Liver (tissue), 9 donors: Measurements from ENCODE around the gene NPEPL1. TPM values are rescaled to one million over a fixed set of nuclear protein-coding genes. Genes with fewer than 3 reads are reported as not detected.
A peak's percentile ranks its signal among the peaks of the same experiment; 100 is the strongest.

Experiments used
- DNase-seq: peaks from one replicate; pipeline ENCODE4 v3.0.0-alpha.2; 2017; ENCODE audit warnings: low spot score
- H3K27ac ChIP-seq, 2 donors: one replicate each; pipeline ENCODE4 v1.7.0; 2013; ENCODE audit warnings: inconsistent platforms in 2 of 2, low read length in 2 of 2, control low read depth in 1 of 2, low read depth in 1 of 2, mild to moderate bottlenecking in 1 of 2
- H3K27me3 ChIP-seq, 4 donors: one replicate each; pipeline versions ENCODE4 v1.6.1 to v1.7.0; 2013; ENCODE audit warnings: low read length in 3 of 4, inconsistent platforms in 1 of 4, mild to moderate bottlenecking in 1 of 4, moderate library complexity in 1 of 4; ENCODE audit not compliant: control insufficient read depth in 4 of 4, insufficient read depth in 4 of 4
- H3K36me3 ChIP-seq, 4 donors: one replicate each; pipeline versions ENCODE4 v1.6.1 to v1.7.0; 2013; ENCODE audit warnings: low read length in 3 of 4, mild to moderate bottlenecking in 3 of 4, low read depth in 1 of 4, moderate library complexity in 1 of 4; ENCODE audit not compliant: control insufficient read depth in 4 of 4, insufficient read depth in 3 of 4
- H3K4me1 ChIP-seq, 4 donors: one replicate each; pipeline versions ENCODE4 v1.6.1 to v1.7.0; 2013; ENCODE audit warnings: low read length in 3 of 4, mild to moderate bottlenecking in 3 of 4, moderate library complexity in 1 of 4; ENCODE audit not compliant: control insufficient read depth in 4 of 4, insufficient read depth in 4 of 4
- H3K4me3 ChIP-seq, 3 donors: one replicate each; pipeline versions ENCODE4 v1.6.1 to v1.7.0; 2013; ENCODE audit warnings: low read length in 3 of 3, control low read depth in 1 of 3, low read depth in 1 of 3, mild to moderate bottlenecking in 1 of 3
- H3K9ac ChIP-seq, 2 donors: one replicate each; pipeline ENCODE4 v1.7.0; 2013; ENCODE audit warnings: low read length in 2 of 2, mild to moderate bottlenecking in 2 of 2, moderate library complexity in 2 of 2, control low read depth in 1 of 2, low read depth in 1 of 2
- H3K9me3 ChIP-seq, 4 donors: one replicate each; pipeline versions ENCODE4 v1.6.1 to v1.7.0; 2013; ENCODE audit warnings: low read length in 3 of 4; ENCODE audit not compliant: control insufficient read depth in 4 of 4
- EGR1 ChIP-seq, 2 donors: IDR thresholded peaks; 2 replicates each; pipeline ENCODE4 v1.6.1; 2016 to 2018; ENCODE audit warnings: antibody characterized with exemption in 2 of 2, low read depth in 2 of 2
- FOXA1 ChIP-seq: IDR thresholded peaks from 2 replicates; pipeline ENCODE4 v1.6.1; 2016; ENCODE audit warnings: antibody characterized with exemption
- FOXA2 ChIP-seq: IDR thresholded peaks from 2 replicates; pipeline ENCODE4 v1.6.1; 2016; ENCODE audit warnings: antibody characterized with exemption
- GABPA ChIP-seq, 2 donors: IDR thresholded peaks in 1 of 2; conservative IDR thresholded peaks in 1 of 2; 2 replicates each; pipeline ENCODE4 v1.6.1; 2016; ENCODE audit warnings: antibody characterized with exemption in 2 of 2, mild to moderate bottlenecking in 1 of 2, moderate library complexity in 1 of 2
- HNF4A ChIP-seq, 2 donors: conservative IDR thresholded peaks; 2 replicates each; pipeline ENCODE4 v1.6.1; 2016; ENCODE audit warnings: antibody characterized with exemption in 2 of 2, mild to moderate bottlenecking in 2 of 2
- JUND ChIP-seq, 2 donors: IDR thresholded peaks; 2 replicates each; pipeline ENCODE4 v1.6.1; 2016; ENCODE audit warnings: antibody characterized with exemption in 2 of 2
- NR2F2 ChIP-seq: IDR thresholded peaks from 2 replicates; pipeline ENCODE4 v1.6.1; 2016; ENCODE audit warnings: antibody characterized with exemption
- RAD21 ChIP-seq, 2 donors: IDR thresholded peaks; 2 replicates each; pipeline ENCODE4 v1.6.1; 2016; ENCODE audit warnings: antibody characterized with exemption in 2 of 2, mild to moderate bottlenecking in 2 of 2
- RXRA ChIP-seq, 2 donors: IDR thresholded peaks; 2 replicates each; pipeline ENCODE4 v1.6.1; 2017 to 2018; ENCODE audit warnings: antibody characterized with exemption in 2 of 2, mild to moderate bottlenecking in 1 of 2
- SP1 ChIP-seq: IDR thresholded peaks from 2 replicates; pipeline ENCODE4 v1.6.1; 2018; ENCODE audit warnings: antibody characterized with exemption, mild to moderate bottlenecking
- TAF1 ChIP-seq: conservative IDR thresholded peaks from 2 replicates; pipeline ENCODE4 v1.6.1; 2016; ENCODE audit warnings: antibody characterized with exemption, mild to moderate bottlenecking
- WGBS: extraction: QIAGEN DNeasy Blood & Tissue Kit; methylation state at CpG from one replicate; pipeline ENCODE4 v1.1.7; 2013; 5-methylcytosine and 5-hydroxymethylcytosine counted together
- polyA plus RNA-seq, 2 donors: library from polyadenylated mRNA; stranded (reverse) in 1 of 2; unstranded in 1 of 2; fragments of 200-250 nt in 1 of 2; fragments of >200 nt in 1 of 2; fragmentation: Nextera tagmentation in 1 of 2; extraction: Ambion mirVana in 1 of 2; gene quantifications; one replicate each; pipeline versions ENCODE4 v1.2.1 to v1.2.3, GENCODE V29; 2013 to 2015
- total RNA-seq, 2 donors: library from RNA; depleted of rRNA; stranded (reverse); fragments of >200 nt; gene quantifications; one replicate each; pipeline ENCODE4 v1.2.3, GENCODE V29; 2014
- TF ChIP-seq, protein P1 (sequence below): IDR thresholded peaks from 2 replicates; pipeline ENCODE4 v1.6.1; 2016; ENCODE audit warnings: antibody characterized with exemption
- TF ChIP-seq, protein P2 (sequence below): IDR thresholded peaks from 2 replicates; pipeline ENCODE4 v1.6.1; 2016; ENCODE audit warnings: antibody characterized with exemption
- TF ChIP-seq, protein P3 (sequence below): IDR thresholded peaks from 2 replicates; pipeline ENCODE4 v1.6.1; 2016; ENCODE audit warnings: antibody characterized with exemption
- TF ChIP-seq, protein P4 (sequence below): fragments of 150-350 bp; IDR thresholded peaks from 2 replicates; pipeline ENCODE4 v1.5.1; 2017; ENCODE audit warnings: improper control_type of control experiment, low read depth, low read length; ENCODE audit not compliant: missing input control
- donor health status: healthy.
- donor health status: healthy.
- donor health status: healthy.
- donor health status: healthy.
- donor health status: healthy.

NPEPL1 gene
- total and polyA plus RNA-seq, 4 donors = 8.0 to 13.3 (median 10.9) TPM

DNA sequence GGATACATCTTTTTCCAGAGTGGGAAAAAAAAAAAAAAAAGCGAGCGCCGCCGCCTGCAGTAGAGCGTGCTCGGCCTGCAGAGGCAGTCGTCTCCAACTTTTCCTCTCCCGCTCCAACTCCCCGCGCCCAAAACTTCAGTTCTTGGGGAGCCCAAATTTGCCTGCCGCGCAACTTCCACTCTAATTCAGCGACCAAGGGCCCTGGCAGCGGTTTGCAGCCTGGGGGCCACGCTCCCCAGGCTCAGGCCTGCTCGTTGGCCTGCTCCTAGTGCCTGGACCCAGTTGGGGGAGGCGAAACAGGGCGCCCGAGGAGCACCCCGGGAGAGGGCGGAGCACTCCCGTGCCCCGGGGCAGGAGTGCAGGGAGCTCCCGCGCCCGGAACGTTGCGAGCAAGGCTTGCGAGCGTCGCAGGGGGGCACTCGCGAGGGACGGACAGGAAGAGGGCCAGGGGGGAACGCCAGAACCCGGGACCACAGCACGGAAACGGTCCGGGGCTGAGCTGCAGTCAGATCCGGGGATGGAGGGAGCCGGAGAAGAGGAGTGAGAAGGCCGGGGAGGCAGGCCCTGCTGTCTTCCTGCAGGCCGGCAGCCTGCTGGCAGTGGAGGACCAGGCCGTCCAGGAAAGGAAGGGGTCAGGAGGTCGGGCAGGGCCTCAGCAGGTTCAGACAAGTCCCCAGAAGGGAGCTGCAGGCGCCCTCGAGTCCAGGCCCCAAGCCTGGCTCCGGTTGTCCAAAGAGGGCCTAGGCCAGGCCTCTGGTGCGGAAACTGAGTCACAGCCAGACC lies 41.6 kb upstream of the NPEPL1 start, which contains the start of gene STX16 (continued):
- TF ChIP-seq, protein P1, sequence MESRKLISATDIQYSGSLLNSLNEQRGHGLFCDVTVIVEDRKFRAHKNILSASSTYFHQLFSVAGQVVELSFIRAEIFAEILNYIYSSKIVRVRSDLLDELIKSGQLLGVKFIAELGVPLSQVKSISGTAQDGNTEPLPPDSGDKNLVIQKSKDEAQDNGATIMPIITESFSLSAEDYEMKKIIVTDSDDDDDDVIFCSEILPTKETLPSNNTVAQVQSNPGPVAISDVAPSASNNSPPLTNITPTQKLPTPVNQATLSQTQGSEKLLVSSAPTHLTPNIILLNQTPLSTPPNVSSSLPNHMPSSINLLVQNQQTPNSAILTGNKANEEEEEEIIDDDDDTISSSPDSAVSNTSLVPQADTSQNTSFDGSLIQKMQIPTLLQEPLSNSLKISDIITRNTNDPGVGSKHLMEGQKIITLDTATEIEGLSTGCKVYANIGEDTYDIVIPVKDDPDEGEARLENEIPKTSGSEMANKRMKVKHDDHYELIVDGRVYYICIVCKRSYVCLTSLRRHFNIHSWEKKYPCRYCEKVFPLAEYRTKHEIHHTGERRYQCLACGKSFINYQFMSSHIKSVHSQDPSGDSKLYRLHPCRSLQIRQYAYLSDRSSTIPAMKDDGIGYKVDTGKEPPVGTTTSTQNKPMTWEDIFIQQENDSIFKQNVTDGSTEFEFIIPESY = no peak
- TF ChIP-seq NR2F2 (peak; percentile 38), FOXA1 (peak; percentile 33), HNF4A (conservative IDR thresholded peaks at IDR 0.05) (peak; percentile 40 to 49)

DNA sequence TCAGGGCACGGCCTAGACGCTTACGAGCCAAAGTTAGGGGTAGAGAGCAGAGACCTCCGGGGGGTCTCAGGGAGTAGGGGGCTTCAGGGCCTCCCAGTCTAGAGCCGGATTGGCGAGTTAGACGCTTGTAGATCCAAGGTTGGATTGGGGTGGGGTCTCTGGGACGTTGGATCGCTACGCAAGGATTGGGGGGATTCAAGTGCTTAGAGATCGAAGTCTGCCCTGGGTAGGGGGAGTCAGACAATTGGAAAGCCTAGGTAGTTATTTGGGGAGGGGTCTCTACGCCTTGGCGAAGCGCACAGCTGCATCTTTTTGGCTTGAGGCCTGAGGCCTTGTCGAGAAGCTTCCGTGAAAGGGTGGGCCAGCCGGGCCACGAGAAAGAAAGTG lies 41.0 kb upstream of the NPEPL1 start:
- Histone ChIP-seq H3K9ac (peak overlapping the region; percentile 93 to 99), H3K4me1 (peaks cover 0 to 30% (median 19%) of the 10 kb centered on the region in 4 donors), H3K36me3 (no peaks in the 10 kb centered on the region), H3K4me3 (peak overlapping the region; percentile 69 to 98 (median 97)), H3K9me3 (no peaks in the 10 kb centered on the region), H3K27ac (peak overlapping the region; percentile 84 to 97), H3K27me3 (no peaks in the 10 kb centered on the region)
- under 1% methylated on average over 18 of the region's 18 CpGs for WGBS
- TF ChIP-seq NR2F2 = no peak
- TF ChIP-seq, protein P2, sequence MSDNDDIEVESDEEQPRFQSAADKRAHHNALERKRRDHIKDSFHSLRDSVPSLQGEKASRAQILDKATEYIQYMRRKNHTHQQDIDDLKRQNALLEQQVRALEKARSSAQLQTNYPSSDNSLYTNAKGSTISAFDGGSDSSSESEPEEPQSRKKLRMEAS = no peak
- TF ChIP-seq RXRA (IDR thresholded peaks at IDR 0.05) = no peak
- TF ChIP-seq FOXA2 = no peak
- TF ChIP-seq JUND (IDR thresholded peaks at IDR 0.05) = no peak
- TF ChIP-seq, protein P3, sequence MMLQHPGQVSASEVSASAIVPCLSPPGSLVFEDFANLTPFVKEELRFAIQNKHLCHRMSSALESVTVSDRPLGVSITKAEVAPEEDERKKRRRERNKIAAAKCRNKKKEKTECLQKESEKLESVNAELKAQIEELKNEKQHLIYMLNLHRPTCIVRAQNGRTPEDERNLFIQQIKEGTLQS = no peak
- no peak for TF ChIP-seq TAF1
- no peak for TF ChIP-seq RAD21 (IDR thresholded peaks at IDR 0.05)
- TF ChIP-seq SP1 = no peak
- TF ChIP-seq HNF4A (conservative IDR thresholded peaks at IDR 0.05) = no peak
- no peak for DNase-seq

DNA sequence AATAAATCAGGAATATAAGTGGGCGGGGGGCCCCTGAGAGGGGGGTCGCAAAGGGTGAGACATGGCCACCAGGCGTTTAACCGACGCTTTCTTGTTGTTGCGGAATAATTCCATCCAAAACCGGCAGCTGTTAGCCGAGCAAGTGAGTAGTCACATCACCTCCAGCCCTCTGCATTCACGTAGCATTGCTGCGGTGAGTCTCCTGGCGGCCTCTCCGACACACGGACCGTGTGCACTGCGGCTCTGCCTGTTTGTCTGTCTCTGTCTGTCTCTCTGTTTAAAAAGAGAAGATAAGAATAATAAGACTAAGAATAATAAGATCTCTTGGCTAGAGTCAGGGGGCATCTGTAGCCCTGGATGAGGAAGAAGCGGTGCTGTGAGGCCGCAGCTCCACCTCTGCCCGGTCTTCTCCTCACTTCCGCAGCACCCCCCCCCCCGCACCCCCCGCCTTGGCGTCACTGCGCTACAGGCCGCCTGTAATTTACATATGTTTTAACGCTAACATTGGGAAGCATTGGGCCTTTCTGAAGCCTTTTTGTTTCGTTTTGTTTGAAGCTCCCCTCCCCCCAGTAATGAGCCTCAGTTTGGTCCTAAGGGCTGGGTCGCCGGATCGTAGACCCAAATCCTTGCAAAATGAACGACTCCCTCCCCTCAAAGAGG lies 40.5 kb upstream of the NPEPL1 start:
- Histone ChIP-seq H3K4me3 (peak overlapping the region; percentile 69 to 98 (median 97)), H3K27ac (peak overlapping the region; percentile 84 to 97), H3K4me1 (peaks cover 2 to 30% (median 21%) of the 10 kb centered on the region in 4 donors), H3K27me3 (no peaks in the 10 kb centered on the region), H3K9ac (peak overlapping the region; percentile 93 to 99), H3K9me3 (no peaks in the 10 kb centered on the region), H3K36me3 (no peaks in the 10 kb centered on the region)
- DNase-seq = peak; percentile 87
- TF ChIP-seq, protein P1 = no peak
- TF ChIP-seq, protein P2 = no peak
- TF ChIP-seq EGR1 (IDR thresholded peaks at IDR 0.05; ENCODE audit: low read depth in 2 of 2) = no peak
- peak in 1 of 2 donors; percentile 8 for TF ChIP-seq GABPA (IDR thresholded peaks at IDR 0.05 in 1 of 2, conservative IDR thresholded peaks at IDR 0.05 in 1 of 2)
- TF ChIP-seq, protein P4, sequence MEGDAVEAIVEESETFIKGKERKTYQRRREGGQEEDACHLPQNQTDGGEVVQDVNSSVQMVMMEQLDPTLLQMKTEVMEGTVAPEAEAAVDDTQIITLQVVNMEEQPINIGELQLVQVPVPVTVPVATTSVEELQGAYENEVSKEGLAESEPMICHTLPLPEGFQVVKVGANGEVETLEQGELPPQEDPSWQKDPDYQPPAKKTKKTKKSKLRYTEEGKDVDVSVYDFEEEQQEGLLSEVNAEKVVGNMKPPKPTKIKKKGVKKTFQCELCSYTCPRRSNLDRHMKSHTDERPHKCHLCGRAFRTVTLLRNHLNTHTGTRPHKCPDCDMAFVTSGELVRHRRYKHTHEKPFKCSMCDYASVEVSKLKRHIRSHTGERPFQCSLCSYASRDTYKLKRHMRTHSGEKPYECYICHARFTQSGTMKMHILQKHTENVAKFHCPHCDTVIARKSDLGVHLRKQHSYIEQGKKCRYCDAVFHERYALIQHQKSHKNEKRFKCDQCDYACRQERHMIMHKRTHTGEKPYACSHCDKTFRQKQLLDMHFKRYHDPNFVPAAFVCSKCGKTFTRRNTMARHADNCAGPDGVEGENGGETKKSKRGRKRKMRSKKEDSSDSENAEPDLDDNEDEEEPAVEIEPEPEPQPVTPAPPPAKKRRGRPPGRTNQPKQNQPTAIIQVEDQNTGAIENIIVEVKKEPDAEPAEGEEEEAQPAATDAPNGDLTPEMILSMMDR = no peak
- TF ChIP-seq NR2F2 = no peak
- no peak for TF ChIP-seq FOXA2
- TF ChIP-seq FOXA1 = no peak
- under 1% methylated on average over 30 of the region's 30 CpGs for WGBS
